ENCODE data around the gene MUC3A. TPM values are rescaled to one million over a fixed set of nuclear protein-coding genes. Genes with fewer than 3 reads are reported as not detected.

The MUC3A gene
- total RNA-seq, 1 experiment from 2014 or later, result 29.2 TPM

DNA sequence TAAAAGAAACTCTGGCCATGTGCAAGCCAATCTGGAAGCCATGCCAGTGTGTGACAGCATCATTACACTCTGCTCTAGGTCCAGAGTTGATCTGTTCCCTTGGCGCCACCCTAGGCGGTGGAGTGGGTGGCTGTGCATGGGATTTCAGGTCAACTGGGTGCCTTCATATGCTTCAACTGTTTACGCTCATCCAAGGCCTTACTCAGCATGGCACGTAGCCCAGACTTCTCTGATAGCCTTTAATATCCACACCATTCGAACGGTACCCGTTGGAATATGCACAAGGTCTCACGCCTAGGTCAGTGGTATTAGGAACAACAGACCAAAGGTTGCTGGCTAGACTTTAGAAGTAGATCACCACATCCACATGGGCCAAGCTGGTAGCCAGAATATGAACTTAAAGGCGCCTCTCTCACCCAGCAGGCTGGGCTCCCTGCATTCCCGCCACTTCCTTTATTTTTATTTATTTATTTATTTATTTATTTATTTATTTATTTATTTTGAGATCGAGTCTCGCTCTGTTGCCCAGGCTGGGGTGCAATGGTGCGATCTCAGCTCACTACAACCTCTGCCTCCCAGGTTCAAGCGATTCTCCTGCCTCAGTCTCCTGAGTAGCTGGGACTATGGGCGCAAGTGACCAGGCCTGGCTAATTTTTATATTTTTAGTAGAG is 35.0 kb upstream of the MUC3A start:
- no peaks in the 10 kb centered on the region; a peak in 1 of 5 replicates for H3K9me3 Mint-ChIP-seq

More for the DNA sequence above, 35.0 kb upstream of the MUC3A start:
- no peaks in the 10 kb centered on the region; a peak in 1 of 7 replicates for H3K36me3 Mint-ChIP-seq (ENCODE audit: insufficient read depth in 1 of 3, low read depth in 3 of 3)
- Histone ChIP-seq H3K4ac (ENCODE audit: low read depth, low read length) (no peak overlapping the region), H3K18ac (ENCODE audit: insufficient read length, low read depth, low read length) (no peak overlapping the region), H3T11ph (ENCODE audit: low read length) (no peak overlapping the region), H3K27me3 (ENCODE audit: insufficient read depth, low read length) (no peaks in the 10 kb centered on the region), H3K9ac (ENCODE audit: extremely low read depth, insufficient read length, low read length) (no peak overlapping the region), H2AFZ (ENCODE audit: low read length) (no peak overlapping the region), H4K5ac (ENCODE audit: insufficient read length, low read depth, low read length) (no peak overlapping the region), H2BK5ac (ENCODE audit: insufficient read length, low read length) (no peak overlapping the region), H2BK20ac (ENCODE audit: low read depth, low read length, poor library complexity, severe bottlenecking) (no peak overlapping the region), H3K79me1 (ENCODE audit: insufficient read depth, low read depth, low read length, poor library complexity, severe bottlenecking) (no peaks in the 10 kb centered on the region), H2BK12ac (ENCODE audit: insufficient read length, low read depth, low read length) (no peak overlapping the region), H3K9me3 (ENCODE audit: control insufficient read depth, low read depth, low read length) (no peaks in the 10 kb centered on the region), H3K4me1 (ENCODE audit: insufficient read depth, low read length) (0 out of 2 replicates have a peak, but pooled peaks cover 2% of the 10 kb centered on the region), H2AK5ac (ENCODE audit: insufficient read length, low read length) (no peak overlapping the region), H3K79me2 (ENCODE audit: insufficient read depth, low read length) (no peaks in the 10 kb centered on the region), H3K27ac (ENCODE audit: insufficient read length, low read depth, low read length) (no peak overlapping the region), H3K23me2 (ENCODE audit: insufficient read length, low read depth, low read length, poor library complexity, severe bottlenecking) (no peaks in the 10 kb centered on the region), H3K56ac (ENCODE audit: insufficient read length, low read depth, low read length) (no peak overlapping the region), H2BK15ac (ENCODE audit: low read depth, low read length) (no peak overlapping the region), H3K14ac (ENCODE audit: insufficient read depth, low read length) (no peak overlapping the region), H3K23ac (ENCODE audit: insufficient read length, low read depth, low read length) (no peak overlapping the region), H4K20me1 (ENCODE audit: control insufficient read depth, insufficient read depth, insufficient read length) (no peaks in the 10 kb centered on the region), H2BK120ac (ENCODE audit: low read depth, low read length, poor library complexity, severe bottlenecking) (no peak overlapping the region), H4K91ac (ENCODE audit: insufficient read length, low read depth, low read length) (no peak overlapping the region), H3K4me2 (ENCODE audit: insufficient read depth, insufficient read length, low read length) (no peak overlapping the region), H4K8ac (replicated peaks; ENCODE audit: insufficient read length, low read depth, low read length) (no peak overlapping the region)
- peaks cover 7 to 14% of the 10 kb centered on the region in 2 experiments for H3K4me1 Mint-ChIP-seq
- DNase-seq, result no peak
- H3K27me3 Mint-ChIP-seq (ENCODE audit: low read depth), result no peaks in the 10 kb centered on the region; the same call in 1 of the 2 replicates
- 0 out of 7 replicates have a peak overlapping the region, but pooled peaks of 1 of the 3 experiments have one; percentile 24 for H3K27ac Mint-ChIP-seq
- H3K4me3 Mint-ChIP-seq, result no peak overlapping the region
- WGBS (ENCODE audit: extremely low coverage, insufficient read length, low lambda C conversion rate), result no CpG with 5 or more reads among the region's 15 CpGs
- TF ChIP-seq, protein P1, sequence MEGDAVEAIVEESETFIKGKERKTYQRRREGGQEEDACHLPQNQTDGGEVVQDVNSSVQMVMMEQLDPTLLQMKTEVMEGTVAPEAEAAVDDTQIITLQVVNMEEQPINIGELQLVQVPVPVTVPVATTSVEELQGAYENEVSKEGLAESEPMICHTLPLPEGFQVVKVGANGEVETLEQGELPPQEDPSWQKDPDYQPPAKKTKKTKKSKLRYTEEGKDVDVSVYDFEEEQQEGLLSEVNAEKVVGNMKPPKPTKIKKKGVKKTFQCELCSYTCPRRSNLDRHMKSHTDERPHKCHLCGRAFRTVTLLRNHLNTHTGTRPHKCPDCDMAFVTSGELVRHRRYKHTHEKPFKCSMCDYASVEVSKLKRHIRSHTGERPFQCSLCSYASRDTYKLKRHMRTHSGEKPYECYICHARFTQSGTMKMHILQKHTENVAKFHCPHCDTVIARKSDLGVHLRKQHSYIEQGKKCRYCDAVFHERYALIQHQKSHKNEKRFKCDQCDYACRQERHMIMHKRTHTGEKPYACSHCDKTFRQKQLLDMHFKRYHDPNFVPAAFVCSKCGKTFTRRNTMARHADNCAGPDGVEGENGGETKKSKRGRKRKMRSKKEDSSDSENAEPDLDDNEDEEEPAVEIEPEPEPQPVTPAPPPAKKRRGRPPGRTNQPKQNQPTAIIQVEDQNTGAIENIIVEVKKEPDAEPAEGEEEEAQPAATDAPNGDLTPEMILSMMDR (conservative IDR thresholded peaks at IDR 0.05), result no peak

Data from H9 (cell line).